ENCODE results near the gene BLOC1S4. TPM values are rescaled to one million over a fixed set of nuclear protein-coding genes. Genes with fewer than 3 reads are reported as not detected.
"Not testable (repeated sequence)": the region's sequence is repeated elsewhere in the genome, so short reads cannot be mapped to it uniquely, and the experiment has no call there.

BLOC1S4 gene, protein sequence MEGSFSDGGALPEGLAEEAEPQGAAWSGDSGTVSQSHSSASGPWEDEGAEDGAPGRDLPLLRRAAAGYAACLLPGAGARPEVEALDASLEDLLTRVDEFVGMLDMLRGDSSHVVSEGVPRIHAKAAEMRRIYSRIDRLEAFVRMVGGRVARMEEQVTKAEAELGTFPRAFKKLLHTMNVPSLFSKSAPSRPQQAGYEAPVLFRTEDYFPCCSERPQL
- total RNA-seq, result 10.7 TPM
- long read RNA-seq, transcript BLOC1S4-201 (1 exons, 1,617 nt), result major isoform, 46 of 48 reads
- long read RNA-seq, partial matches to known transcripts, result 0 of 48 reads
- long read RNA-seq, other reads (novel, unspliced or antisense), result 2 of 48 reads

GRCh38 chr4:6716018-6716911 lies at the start of gene BLOC1S4:
TSS of gene BLOC1S4 (plus strand) at chr4:6716174. CDS start at chr4:6716210, 36 bp downstream.
- Histone ChIP-seq H3K27me3 (no peaks in the 10 kb centered on the region), H3K4me3 (peak within 1 kb of the TSS; percentile 77), H3K4me1 (peaks cover 16% of the 10 kb centered on the region), H3K27ac (peak within 1 kb of the TSS; percentile 93), H3K9me3 (no peaks in the 10 kb centered on the region), H3K36me3 (peaks cover 10% of the 10 kb centered on the region)
- TF ChIP-seq, protein P1, sequence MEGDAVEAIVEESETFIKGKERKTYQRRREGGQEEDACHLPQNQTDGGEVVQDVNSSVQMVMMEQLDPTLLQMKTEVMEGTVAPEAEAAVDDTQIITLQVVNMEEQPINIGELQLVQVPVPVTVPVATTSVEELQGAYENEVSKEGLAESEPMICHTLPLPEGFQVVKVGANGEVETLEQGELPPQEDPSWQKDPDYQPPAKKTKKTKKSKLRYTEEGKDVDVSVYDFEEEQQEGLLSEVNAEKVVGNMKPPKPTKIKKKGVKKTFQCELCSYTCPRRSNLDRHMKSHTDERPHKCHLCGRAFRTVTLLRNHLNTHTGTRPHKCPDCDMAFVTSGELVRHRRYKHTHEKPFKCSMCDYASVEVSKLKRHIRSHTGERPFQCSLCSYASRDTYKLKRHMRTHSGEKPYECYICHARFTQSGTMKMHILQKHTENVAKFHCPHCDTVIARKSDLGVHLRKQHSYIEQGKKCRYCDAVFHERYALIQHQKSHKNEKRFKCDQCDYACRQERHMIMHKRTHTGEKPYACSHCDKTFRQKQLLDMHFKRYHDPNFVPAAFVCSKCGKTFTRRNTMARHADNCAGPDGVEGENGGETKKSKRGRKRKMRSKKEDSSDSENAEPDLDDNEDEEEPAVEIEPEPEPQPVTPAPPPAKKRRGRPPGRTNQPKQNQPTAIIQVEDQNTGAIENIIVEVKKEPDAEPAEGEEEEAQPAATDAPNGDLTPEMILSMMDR (IDR thresholded peaks at IDR 0.05), result peak; percentile 16
- ATAC-seq (peak; percentile 97), DNase-seq (peak; percentile 94)
- intact Hi-C loops (cut with DNase I), result no loop called here

GRCh38 chr4:6668391-6668790 lies 47.6 kb upstream of the BLOC1S4 start:
- ATAC-seq, result no peak
- intact Hi-C loops (cut with DNase I), result no loop called here
- TF ChIP-seq, protein P1 (IDR thresholded peaks at IDR 0.05), result no peak
- DNase-seq, result no peak
- Histone ChIP-seq H3K4me3 (no peak overlapping the region), H3K4me1 (peaks cover 10% of the 10 kb centered on the region), H3K27me3 (peaks cover 9% of the 10 kb centered on the region), H3K36me3 (no peaks in the 10 kb centered on the region), H3K9me3 (no peaks in the 10 kb centered on the region), H3K27ac (no peak overlapping the region)

DNA sequence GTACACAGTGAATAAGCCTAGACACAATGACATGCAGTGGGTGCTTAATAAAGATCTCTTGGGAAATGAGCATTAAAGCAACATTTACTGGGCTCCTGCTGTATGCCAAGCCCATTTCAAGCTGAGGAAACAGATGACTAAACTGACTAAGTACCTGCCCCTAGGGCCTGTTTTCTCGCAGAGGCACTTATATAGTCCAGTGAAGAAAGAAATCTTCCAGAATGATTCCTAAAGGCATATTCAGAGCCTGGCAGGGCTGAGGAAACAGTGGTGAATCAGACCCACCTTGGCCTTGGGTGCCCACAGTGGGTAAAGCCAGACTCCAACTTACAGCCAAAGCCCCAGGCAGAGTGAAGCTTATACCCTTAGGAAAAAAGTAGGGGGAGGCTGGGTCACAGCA lies 44.3 kb upstream of the BLOC1S4 start:
- ATAC-seq, result no peak
- no peaks in the 10 kb centered on the region for H3K27me3 ChIP-seq
- no peaks in the 10 kb centered on the region for H3K9me3 ChIP-seq
- H3K4me1 ChIP-seq, result peaks cover 23% of the 10 kb centered on the region
- DNase-seq, result no peak
- intact Hi-C loops (cut with DNase I), result no loop called here
- H3K4me3 ChIP-seq, result no peak overlapping the region
- H3K27ac ChIP-seq, result no peak overlapping the region
- TF ChIP-seq, protein P1 (IDR thresholded peaks at IDR 0.05), result no peak
- peaks cover 13% of the 10 kb centered on the region for H3K36me3 ChIP-seq

DNA sequence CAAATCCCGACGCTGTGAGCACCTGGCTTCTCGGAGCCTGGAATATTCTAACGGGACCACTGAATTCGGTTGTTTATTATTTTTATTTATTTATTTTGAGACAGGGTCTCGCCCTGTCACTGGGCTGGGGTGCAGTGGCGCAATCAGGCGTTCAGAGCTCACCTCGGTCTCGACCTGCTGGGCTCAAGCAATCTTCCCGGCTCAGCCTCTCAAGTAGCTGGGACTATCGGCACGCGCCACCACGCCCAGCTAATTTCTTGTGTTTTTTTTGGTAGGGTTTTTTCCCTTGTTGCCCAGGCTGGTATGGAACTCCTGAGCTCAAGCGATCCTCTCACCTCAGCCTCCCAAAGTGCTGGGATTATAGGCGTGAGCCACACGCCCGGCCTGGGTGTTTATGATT lies 43.8 kb upstream of the BLOC1S4 start:
- H3K36me3 ChIP-seq, result peaks cover 13% of the 10 kb centered on the region
- H3K4me1 ChIP-seq, result peaks cover 28% of the 10 kb centered on the region
- DNase-seq (peak; percentile 56), ATAC-seq (no peak)
- H3K4me3 ChIP-seq, result no peak overlapping the region
- intact Hi-C loops (cut with DNase I), result no loop called here
- no peaks in the 10 kb centered on the region for H3K9me3 ChIP-seq
- TF ChIP-seq, protein P1 (IDR thresholded peaks at IDR 0.05), result no peak
- H3K27me3 ChIP-seq, result no peaks in the 10 kb centered on the region
- no peak overlapping the region for H3K27ac ChIP-seq

DNA sequence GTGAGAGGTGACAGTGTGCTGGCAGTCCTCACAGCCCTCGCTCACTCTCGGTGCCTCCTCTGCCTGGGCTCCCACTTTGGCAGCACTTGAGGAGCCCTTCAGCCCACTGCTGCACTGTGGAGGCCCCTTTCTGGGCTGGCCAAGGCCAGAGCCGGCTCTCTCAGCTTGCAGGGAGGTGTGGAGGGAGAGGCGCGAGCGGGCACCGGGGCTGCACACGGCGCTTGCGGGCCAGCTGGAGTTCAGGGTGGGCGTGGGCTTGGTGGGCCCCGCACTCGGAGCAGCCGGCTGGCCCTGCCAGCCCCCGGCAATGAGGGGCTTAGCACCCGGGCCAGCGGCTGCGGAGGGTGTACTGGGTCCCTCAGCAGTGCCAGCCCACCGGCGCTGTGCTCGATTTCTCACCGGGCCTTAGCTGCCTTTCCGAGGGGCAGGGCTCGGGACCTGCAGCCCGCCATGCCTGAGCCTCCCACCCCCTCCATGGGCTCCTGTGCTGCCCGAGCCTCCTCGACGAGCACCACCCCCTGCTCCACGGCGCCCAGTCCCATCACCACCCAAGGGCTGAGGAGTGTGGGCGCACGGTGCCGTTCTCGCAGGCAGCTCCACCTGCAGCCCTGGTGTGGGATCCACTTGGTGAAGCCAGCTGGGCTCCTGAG lies 43.3 kb upstream of the BLOC1S4 start:
- H3K9me3 ChIP-seq; H3K27me3 ChIP-seq; intact Hi-C loops (cut with DNase I); ATAC-seq; H3K27ac ChIP-seq: not testable (repeated sequence)
- DNase-seq, result peak; percentile 67
- peak overlapping the region; percentile 78 for H3K4me3 ChIP-seq
- H3K4me1 ChIP-seq, result peaks cover 33% of the 10 kb centered on the region
- H3K36me3 ChIP-seq, result peaks cover 13% of the 10 kb centered on the region

DNA sequence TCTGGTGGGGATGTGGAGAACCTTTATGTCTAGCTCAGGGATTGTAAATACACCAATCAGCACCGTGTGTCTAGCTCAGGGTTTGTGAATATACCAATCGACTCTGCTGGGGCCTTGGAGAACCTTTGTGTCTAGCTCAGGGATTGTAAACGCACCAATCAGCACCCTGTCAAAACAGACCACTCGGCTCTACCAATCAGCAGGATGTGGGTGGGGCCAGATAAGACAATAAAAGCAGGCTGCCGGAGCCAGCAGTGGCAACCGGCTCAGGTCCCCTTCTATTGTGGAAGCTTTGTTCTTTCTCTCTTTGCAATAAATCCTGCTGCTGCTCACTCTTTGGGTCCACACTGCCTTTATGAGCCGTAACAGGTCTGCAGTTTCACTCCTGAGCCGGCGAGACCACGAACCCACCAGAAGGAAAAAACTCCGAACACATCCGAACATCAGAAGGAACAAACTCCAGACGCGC lies 42.7 kb upstream of the BLOC1S4 start:
- peaks cover 33% of the 10 kb centered on the region for H3K4me1 ChIP-seq
- H3K4me3 ChIP-seq, result peak overlapping the region; percentile 78
- H3K9me3 ChIP-seq; ATAC-seq; DNase-seq; intact Hi-C loops (cut with DNase I); H3K27me3 ChIP-seq: not testable (repeated sequence)
- H3K27ac ChIP-seq, result peak overlapping the region; percentile 90
- peaks cover 13% of the 10 kb centered on the region for H3K36me3 ChIP-seq

Measured in upper lobe of right lung (tissue), 1 donor.